GM21367 (cell line): ENCODE results near the gene CD300E.
"Not testable (repeated sequence)": the region's sequence is repeated elsewhere in the genome, so short reads cannot be mapped to it uniquely, and the experiment has no call there.

Experiments
- ATAC-seq: cut with Tn5 transposase; IDR thresholded peaks from one replicate; pipeline ENCODE4 v1.9.1; 2021; ENCODE audit not compliant: unreplicated experiment

The CD300E gene

DNA sequence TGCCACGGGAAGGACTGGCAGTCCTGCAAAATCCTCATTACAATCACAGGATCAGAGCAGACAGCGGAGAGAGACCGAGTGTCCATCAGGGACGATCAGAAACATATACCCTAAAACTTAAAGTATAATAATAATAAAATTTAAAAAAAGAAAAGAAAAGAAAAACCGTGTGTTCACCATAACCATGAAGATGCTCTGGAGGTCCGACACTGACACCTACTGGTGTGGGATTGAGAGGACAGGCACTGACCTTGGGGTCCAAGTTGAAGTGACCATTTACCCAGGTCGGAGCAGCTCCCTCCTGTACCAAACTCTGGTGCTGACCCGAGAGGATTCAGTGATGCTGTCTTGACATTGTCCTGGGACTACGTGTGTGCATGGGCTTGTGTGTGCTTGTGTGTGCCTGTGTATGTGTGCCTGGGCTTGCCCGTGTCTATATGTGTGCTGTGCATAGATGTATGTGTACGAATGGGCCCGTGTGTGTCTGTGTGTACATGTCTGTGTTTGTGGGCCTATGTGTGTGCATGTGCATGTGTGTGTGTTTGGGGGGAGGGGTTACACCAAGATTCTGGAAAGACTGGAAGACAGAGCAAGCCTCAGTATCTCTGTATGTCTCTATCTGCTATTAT, 21.5 kb downstream of the CD300E start:
- no peak for ATAC-seq

DNA sequence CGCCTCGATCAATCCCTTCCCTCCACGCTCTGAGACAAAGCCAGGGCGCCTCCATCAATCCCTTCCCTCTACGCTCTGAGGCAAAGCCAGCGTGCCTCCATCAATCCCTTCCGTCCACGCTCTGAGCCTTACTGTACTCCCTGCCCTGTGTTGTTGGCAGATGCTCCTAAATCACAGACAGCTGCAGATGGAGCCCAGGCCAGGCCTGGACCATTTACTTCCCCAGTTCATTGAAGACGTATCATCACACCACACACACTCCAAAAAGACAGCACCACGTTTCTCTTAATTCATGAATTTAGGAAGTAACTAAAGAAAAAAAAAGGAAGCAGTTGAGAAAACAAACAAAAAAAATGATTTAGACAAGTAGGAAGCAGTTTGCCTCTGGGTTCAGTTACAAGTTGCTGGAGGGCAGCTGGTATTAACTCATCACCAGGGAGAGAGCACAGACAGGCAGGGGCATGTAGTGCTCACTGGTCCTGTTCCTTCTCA, 24.0 kb downstream of the CD300E start:
- no peak for ATAC-seq

DNA sequence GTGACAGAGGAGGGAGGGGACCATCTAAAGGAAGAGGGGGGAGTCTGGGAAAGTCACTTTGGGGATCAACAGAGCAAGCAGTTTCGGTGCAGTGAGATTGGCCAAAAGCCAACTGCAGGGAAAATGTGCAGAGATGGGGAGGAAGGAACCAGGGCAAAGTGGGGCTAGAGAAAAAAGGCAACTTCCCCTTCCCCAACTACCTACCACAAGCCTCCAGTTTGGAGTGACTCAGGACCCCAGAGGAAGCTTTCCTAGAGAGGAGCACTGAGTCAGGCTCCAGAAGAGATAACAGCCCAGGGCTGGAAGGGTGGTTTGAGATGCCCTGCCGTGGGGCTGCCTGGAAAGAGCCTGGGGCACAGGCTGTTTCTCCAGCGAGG, 24.5 kb downstream of the CD300E start:
- no peak for ATAC-seq

DNA sequence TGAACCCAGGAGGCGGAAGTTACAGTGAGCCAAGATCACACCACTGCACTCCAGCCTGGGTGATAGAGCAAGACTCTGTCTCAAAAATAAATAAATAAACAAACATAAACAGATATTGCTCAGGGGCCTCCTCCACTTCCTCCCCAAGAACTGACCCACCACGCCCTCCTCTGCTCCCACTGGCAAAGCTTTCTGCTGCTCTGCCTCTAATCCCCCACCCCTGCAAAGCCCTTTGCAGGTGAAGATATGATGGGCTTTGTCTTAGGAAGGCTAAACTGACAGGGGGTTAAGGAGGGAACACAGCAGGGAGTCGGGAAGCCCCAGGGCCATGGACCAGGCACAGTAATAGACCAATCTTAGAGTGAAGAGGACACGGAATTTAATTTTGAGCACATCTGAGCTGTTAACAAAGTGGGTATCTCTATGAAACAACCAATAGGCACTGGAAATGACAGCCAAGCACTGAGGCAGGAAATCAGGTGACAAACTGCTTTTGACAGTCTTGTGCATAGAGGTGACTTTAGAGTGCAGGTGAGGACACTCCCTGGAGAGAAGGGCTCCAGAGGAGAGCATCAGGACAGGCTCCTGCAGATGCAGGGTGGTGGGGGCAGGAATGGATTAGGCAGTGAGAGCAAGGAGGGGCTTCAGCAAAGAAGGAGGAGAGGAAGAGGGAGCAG, 25.1 kb downstream of the CD300E start:
- ATAC-seq: no peak

DNA sequence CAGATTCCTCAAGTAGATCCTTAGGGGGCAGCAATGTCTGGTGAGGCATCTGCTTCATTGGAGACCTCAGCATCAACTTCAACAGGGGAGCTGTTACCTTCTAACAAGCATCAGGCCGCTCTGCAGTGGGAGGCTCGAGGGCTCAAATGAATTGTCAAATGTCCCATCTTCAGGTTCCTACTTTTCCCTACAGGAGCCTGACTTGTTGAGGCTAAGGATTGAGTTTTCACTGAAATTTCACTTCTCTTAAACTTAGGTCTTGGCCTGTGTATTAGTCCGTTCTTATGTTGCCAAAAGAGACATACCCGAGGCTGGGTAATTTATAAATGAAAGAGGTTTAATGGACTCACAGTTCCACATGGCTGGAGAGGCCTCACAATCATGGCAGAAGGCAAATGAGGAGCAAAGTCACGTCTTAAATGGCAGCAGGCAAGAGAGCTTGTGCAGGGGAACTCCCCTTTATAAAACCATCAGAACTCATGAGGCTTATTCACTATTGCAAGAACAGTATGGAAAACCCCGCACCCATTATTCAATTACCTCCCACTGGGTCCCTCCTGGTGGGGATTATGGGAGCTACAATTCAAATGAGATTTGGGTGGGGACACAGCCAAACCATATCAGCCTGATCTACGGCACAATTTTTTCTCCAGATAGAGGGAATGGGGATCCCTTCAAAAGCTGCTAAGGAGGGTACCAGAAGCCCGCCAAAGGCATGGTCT, 26.3 kb downstream of the CD300E start:
- ATAC-seq: no peak

DNA sequence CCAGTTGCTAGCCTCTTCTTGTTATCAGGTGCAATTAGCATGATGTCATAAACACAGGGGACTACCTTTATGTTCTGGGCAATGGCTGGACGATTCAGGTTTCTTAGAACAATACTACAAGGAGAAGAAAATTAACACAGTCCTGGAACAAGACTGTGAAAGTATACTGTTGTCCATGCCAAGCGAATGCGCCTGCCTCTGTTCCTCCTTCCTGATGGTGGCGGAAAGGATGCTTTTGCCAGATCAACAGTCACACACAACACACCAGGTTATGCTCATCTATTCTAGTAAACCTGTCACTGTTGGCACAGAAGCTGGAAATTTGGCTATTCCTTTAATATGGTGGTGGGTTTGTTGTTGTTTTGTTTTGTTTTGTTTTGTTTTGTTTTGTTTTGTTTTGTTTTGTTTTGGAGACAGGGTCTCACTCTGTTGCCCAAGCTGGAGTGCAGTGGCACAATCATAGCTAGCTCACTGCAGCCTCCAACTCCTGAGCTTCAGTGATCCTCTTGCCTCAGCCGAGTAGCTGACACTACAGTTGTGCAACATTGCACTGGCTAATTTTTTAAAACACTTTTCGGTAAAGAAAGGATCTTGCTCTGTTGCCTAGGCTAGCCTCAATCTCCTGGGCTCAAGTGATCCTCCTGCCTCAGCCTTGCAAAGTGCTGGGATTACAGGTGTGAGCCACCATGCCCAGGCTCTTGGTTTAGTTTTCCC, 28.3 kb downstream of the CD300E start:
- ATAC-seq: no peak

DNA sequence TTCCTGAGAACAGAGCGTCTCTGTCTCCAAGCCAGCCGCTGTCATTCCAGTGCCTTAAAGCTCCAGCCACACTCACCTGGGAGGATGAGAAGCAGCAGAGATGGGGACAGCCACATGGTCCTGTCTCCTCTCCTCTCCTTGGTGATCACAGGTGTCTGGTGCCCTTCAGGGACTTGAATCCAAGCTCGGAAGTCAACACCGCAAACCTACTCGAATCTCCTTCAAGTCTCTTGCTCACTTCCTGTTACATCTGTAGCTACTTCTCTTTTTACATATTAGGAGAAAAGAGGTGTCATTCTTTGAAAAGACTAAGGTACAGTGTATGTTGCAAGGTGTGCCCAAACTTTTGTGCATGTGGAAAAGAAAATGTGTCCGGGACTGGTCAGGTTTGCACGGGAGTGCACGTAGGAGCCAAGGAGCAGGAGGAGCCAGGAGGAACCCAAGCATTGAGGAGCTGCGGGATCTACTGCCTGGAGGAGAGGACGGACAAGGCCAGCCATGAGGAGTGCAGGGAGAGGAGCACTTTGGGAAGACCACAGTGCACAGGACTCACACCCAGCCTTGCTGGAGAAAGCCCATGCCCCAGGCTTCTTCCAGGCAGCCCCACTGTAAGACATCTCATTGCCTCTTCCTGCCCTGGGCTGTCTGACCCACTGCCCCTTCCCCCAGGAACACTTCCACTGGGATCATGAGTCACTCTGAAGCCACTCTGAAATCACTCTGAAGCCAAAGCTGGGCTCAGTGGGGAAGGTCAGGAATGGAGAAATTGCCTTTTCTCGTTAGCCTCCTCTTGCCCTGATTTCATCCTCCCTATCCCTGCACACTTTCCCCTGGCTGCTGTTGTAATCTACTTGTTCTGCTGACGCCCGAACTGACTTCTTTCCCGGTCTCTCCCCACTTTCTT, 31.2 kb downstream of the CD300E start, which contains the start of gene CD300LD:
TSS of gene CD300LD (minus strand) at position 197 of the 904 bp plus-strand sequence. CDS start at position 116, 81 bp downstream.
- ATAC-seq: no peak

DNA sequence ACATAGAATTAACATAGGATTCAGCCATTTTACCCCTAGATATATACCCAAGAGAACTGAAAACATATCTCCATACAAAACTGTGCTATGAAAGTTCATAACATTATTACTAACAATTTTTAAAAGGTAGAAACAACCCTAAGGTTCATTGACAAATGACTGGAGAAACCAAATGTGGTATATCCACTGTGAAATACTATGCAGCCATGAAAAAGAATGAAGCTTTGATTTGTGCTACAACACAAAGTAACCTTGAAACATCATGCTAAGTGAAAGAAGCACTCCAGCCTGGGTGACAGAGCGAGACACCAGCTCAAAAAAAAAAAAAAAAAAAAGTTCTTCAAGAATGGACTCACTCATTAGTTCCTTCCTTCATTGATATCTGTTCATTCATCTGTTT, 32.0 kb downstream of the CD300E start:
- ATAC-seq: no peak

DNA sequence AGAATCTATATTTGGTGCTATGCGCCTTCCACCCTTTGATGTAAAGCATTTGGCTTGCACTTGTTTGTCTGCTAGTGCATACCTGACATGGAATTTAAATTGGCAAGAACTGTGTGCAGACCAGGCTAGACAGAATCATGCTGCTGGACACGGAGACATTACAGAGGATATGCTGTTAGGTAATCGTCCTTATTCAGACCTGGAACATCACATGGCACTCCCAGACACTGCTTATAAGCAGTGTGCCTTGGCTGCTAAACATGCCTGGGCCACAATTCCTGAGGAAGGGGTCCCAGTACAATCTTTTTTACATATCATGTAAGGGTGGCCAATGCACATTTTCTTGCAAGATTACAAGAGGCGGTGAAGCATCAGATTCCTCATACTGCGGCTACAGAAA, 37.8 kb downstream of the CD300E start:
- ATAC-seq: no peak

DNA sequence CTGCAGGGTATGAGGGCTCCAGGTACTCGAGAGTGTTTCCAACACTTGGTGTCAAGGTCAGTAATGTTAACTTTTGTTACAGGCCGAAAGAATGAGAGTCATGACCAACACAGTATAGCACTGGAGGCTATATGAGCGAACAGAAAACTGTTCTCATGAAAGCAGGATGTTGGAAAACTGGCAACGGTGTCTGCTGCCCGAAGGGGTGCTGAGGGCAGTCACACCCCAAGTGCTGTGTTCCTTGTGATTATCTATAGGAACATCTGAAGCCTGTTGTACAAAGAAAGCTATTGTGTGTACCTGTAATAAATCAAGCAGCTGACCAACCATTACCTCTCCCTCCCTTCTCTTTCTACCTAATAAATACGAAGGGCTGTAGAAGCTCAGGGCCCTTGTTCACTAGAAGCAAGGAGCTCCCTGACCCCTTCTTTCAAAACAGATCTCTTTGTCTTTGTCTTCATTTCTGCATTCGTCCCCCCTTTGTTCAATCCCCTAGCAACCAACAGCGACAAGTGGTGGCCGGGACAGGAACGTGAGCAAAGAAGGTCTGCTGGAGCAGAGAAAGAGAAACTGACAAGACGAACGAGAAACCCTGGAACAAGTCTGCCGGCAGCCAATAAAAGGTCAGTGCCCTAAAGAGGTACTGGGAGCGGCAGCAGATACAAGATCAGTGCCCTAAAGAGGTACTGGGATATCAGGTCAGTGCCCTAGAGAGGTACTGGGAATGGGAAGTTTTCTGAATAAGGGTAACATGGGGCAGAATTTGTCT, 39.1 kb downstream of the CD300E start:
- no peak for ATAC-seq

DNA sequence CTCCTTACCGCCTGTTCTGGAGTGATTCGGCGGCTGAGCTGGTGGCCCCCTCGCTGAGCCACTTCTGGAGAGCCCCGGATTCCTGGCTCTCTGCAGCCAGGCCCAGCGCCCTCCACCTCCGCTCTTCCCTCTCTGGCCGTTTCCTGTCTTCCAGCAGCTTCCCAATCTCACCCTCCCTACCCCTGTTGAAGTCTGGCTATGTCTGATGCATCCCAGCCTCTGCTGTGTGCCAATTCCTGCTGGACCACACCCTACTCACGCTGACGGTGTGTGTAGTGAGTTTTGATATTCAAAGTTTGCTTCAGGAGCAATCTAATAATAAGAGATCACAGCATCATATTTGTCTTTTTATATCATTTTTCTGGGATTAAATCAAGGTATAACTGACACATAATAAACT, 40.9 kb downstream of the CD300E start:
- ATAC-seq: no peak

DNA sequence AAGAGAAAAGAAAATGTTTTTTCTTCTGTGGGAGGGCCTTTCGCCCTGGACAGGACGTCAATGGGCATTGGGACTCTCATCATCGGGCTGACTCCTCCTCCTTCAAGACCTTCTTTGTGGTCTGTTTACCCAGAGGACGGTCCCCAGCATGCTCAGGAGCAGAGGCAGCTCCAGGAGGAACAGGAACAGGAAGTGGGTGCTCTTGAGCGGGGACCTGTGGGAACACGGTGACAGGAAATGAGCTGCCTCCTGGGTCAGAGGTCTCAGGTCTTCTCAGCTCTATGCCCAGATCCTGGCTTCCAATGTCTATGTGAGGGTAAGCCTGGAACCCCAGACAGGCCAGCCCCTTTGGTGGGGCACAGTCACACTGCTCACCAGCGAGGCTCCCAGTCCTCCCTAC, 43.6 kb downstream of the CD300E start:
- ATAC-seq: no peak

DNA sequence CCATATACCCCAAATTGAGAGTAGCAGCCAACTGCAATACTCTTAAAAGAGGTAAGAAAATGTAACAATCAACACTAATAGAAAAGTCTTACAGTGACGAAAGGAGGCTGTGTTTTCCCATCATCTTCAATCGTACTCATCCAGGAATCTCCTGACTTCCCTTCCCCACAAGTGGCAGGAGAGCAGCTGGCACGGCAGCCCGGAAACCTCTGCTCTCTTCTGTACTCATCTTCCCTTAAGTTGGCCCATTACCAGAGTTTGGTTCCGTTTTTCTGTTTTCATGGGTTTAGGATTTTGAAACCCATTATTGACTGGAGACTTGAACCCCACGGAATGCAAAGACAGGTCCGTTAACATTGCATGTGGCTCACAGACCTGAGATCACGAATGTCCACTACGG, 44.6 kb downstream of the CD300E start:
- no peak for ATAC-seq

DNA sequence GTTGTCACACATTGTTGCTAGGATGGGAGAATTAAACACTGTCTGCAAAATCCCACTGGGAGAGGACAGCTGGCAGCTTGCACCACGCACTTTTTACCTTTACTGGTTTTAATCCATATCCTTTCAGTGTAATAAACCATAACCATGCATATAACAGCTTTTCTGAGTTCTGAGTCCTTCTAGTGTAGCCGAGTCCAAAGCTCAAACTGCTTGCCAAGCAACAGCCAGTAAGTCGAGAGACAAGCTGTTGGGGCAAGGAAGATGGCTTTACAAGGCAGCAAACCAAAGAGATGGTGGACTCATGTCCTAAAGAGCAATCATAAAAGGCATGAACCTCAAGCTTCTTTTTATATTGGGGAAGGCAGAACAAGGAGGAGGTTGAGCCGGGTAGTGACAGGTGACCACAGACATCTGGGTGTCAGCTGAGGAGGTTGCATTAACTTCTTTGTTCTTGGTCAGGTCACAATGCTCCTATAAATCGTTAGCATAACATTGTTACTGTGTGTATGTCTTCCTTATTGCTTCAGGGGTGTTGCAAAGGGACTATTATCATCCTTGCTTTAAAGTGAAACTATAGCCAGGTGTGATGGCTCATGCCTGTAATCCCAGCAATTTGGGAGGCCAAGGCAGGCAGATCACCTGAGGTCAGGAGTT, 48.9 kb downstream of the CD300E start:
- no peak for ATAC-seq

DNA sequence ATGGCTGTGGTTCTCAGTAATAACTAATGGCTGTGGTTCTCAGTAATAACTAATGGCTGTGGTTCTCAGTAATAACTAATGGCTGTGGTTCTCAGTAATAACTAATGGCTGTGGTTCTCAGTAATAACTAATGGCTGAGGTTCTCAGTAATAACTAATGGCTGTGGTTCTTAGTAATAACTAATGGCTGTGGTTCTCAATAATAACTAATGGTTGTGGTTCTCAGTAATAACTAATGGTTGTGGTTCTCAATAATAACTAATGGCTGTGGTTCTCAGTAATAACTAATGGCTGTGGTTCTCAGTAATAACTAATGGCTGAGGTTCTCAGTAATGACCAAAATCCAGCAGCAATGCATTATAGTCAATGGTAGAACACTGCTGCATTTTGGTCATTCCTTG, 49.9 kb downstream of the CD300E start:
- not testable (repeated sequence) for ATAC-seq

DNA sequence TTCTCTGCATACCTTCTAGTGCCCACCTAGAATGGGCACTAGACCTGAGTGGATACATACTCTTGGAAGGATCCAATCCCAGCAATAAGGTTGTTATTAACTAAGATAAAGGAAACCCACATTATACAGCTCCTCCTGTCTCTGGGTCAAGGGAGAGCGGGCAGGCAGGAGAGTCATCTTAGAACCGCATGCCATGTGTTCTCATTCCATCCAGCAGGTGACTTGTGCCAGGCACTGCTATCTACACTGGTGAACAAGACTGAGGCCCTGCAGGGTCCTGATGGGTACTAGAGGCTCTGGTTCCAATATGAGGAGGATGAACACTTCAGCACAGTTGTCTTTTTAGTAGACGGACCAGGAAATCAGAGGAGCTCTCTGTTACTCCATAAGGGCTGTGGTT, 50.4 kb downstream of the CD300E start:
- no peak for ATAC-seq

DNA sequence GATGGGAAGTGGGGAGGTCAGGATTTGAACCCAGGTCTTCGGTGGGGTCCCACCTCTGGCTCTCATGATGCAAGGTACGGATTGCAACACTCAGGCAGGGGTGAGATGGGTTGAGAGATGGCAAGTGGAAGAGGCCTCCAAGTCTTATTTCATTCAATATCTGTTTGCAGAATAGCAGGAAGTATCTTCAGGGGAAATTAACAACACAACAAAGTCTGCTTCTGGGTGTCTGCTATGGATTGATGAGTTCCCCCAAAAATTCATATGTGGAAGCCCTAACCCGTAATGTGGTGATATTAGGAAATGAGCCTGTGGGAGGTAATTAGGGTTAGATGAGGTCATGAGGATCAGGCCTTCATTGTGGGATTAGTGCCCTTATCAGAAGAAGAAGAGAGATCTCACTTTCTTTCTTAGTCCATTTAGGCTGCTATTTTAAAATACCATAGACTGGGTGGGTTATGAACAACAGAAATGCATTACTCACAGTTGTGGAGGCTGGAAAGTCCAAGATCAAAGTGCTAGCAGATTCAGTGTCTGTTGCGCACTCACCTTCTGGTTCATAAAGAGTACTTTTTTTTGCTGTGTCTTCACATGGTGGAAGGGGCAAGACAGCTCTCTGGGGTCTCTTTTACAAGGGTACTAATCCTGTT, 51.8 kb downstream of the CD300E start:
- no peak for ATAC-seq
